ENCODE measurements around the gene DDX10.
"Not testable (repeated sequence)": the region's sequence is repeated elsewhere in the genome, so short reads cannot be mapped to it uniquely, and the experiment has no call there.

The DDX10 gene

GRCh38 chr11:108780119-108780518, 115.2 kb downstream of the DDX10 start:
- no peak for DNase-seq

DNA sequence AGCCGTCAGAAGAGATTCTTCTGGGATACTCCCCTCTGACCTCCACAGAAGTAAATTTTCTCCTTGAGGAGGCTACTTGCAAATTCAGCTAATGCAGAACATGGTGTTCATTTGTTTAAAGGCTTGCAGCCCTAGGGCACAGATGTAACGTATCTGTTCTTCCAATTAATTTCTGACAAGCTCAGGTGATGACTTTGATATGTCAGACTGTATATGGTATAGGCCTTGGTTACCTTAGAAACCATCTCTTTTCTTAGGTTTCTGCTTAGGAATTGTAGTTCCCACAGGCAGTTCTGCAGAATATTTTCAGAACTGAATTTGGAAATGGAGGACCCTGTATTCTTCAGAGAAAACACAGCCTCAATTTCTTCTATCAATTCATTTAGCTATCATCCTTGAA, 117.1 kb downstream of the DDX10 start:
- DNase-seq, result no peak

DNA sequence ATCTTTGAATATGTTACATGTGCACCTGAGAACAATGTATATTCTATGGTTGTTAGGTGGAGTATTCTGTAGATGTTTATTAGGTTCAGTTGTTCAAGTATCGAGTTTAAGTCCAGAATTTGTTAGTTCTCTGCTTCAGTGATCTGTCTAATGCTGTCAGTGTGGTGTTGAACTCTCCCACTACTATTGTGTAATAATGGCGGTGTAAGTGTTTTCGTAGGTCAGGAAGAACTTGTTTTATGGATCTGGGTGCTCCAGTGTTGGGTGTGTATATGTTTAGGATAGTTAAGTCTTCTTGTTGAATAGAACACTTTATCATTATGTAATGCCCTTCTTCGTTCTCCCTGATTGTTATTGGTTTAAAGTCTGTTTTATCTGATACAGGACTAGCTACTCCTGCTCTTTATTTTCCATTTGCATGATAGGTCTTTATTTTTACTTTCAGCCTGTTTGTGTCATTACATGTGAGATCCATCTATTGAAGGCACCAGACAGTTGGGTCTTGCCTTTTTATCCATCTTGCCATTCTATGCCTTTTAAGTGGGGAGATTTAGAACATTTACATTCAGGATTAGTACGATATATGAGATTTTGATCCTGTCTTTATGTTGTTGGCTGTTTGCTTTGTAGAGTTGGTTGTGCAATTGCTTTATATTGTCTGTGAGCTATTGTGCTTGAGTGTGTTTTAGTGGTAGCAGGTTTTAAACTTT, 121.6 kb downstream of the DDX10 start:
- no peak for DNase-seq

- no peak for DNase-seq
These were observed 122.2 kb downstream of the DDX10 start for GRCh38 chr11:108787105-108787504.

- DNase-seq, result no peak
These were observed 123.8 kb downstream of the DDX10 start for GRCh38 chr11:108788565-108789199.

- DNase-seq, result no peak
These were observed 125.8 kb downstream of the DDX10 start for GRCh38 chr11:108790501-108791299.

- no peak for DNase-seq
These were observed 128.3 kb downstream of the DDX10 start for GRCh38 chr11:108793138-108793537.

GRCh38 chr11:108793611-108794010, 128.7 kb downstream of the DDX10 start:
- DNase-seq, result no peak

GRCh38 chr11:108796551-108796950, 131.7 kb downstream of the DDX10 start:
- no peak for DNase-seq

- DNase-seq, result no peak
These were observed 132.8 kb downstream of the DDX10 start for GRCh38 chr11:108797578-108798100.

- DNase-seq, result no peak
These were observed 137.6 kb downstream of the DDX10 start for GRCh38 chr11:108802492-108802891.

DNA sequence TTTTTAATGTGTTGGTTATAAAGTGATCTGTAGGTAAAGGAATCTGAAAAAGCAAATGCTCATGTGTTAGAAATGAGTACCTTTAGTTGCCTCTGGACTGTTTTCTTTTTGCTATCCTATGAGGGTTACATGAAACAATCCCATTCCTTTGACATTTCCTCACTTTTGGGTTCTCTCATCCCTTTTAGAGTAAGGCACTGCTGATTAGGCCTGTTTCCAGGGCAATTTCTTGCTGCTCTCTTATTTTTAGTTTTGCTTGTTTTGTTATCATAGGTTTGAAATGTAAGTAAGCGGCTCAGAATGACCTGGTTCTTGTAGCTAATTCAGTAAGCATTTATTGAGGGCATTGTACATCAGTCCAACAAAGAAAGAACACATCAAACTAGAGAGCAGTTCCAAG, 138.9 kb downstream of the DDX10 start:
- no peak for DNase-seq

DNA sequence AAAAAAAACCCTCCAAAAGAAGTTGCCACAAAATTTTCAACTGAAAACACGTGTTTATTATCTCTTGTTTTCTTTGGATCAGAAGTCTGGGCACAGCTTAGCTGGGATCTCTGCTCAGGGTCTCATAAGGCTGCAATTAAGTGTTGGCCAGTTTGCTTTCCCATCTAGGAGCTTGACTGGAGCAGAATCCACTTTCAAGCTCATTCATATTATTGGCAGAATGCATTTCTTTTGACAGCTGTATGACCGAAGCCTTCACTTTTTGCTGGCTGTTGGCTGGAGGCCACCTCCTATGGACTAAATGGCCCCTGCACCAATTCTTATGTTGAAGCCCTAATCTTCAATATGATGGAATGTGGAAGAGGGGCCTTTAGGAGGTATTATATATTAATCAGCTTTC, 139.6 kb downstream of the DDX10 start:
- no peak for DNase-seq

- no peak for DNase-seq
These were observed 140.2 kb downstream of the DDX10 start for GRCh38 chr11:108805030-108805429.

DNA sequence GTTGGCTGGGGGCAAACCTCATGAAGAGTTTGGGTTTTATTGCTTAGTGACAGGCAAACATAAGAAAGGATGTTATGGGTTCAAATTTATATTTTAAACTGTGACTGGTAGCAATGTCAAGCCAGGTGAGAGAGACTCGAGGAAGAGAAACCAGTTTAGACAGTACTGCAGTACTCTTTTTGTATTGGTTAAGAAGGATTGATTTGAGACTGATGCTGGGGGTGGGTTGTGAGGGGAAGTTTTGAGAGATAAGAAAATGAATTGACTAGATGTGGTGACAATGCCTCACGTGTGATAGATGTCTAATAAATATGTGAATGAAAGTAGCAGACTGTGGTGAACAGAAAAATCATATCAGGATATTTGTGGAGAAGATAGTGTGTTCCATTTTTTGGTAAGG, 142.4 kb downstream of the DDX10 start:
- DNase-seq, result no peak

DNA sequence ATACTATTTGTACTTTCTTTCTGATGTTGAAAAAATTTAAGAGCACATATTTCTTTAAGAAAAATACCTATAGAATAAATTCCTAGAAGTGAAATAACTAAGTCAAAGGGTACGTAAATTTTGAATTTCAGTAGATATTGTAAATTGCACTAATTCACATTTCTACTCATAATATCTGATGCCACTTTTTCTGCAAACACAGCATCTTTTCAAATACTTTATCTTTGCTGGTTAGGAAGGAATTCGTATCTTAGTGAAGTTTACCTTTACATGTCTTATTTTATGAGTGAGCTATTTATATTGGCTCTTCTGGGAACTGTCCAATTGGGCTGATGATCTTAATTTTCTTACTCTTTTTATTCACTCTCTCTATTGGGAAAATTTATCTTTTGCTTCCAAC, 148.2 kb downstream of the DDX10 start:
- no peak for DNase-seq

GRCh38 chr11:108817976-108818375, 153.1 kb downstream of the DDX10 start:
- DNase-seq, result no peak

DNA sequence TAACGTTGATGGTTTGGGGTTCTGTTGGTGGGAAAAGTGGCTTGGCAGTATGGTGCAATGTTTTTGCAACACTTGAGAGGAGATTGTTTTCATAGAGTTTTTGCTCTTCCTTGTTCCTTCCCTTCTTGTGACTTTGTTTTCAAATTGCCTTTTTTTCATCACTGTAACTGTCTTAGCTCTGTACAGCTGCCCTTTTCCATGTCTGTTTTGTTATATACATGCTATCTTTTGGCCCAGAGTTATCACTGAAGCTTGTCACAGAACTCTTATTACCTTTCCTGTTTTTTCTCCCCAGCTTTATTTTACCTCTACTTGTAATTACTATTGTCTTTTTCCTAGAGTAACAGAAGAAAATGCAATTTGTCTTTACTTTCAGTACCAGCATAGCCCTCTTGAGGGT, 154.1 kb downstream of the DDX10 start:
- no peak for DNase-seq

GRCh38 chr11:108819957-108820356, 155.1 kb downstream of the DDX10 start:
- no peak for DNase-seq

- not testable (repeated sequence) for DNase-seq
These were observed 159.1 kb downstream of the DDX10 start for GRCh38 chr11:108823960-108824359.

DNA sequence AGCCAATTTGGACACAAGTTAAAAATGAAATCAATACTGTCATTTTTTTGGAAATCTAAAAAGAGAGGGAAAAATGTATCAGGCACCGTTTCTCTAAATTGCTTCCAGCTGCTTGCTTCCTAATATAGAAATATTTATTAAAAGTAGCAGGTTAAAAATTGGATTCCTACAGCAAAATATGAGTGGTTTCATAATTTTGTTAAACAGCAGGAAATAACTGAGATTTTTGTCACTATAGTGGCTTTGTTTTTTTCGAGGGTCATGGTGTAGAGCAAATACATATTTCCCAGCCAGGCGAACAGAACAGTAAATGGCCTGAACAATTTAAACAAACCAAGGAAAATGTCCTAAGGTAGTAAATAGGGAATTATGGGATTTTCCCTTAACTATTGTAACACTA, 159.7 kb downstream of the DDX10 start:
- DNase-seq, result no peak

- no peak for DNase-seq
These were observed 160.5 kb downstream of the DDX10 start for GRCh38 chr11:108825381-108825780.

DNA sequence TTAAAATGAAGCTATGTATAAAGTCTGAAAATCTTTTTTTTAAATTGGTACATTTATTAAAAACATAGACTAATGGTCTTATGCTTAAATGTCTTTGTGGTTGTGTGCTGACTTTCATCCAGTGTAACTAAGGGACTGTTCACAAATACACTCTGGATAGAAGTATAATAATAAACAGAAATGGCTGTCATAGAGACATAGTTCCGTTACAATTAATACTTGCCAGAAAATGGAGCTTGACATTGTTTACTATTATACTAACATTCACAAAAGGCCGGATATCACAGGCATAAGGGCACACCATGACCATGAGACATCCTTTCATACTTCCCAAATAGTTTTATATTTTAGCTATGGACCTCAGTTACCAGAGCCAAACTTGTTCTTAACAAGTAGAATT, 161.3 kb downstream of the DDX10 start:
- no peak for DNase-seq

DNA sequence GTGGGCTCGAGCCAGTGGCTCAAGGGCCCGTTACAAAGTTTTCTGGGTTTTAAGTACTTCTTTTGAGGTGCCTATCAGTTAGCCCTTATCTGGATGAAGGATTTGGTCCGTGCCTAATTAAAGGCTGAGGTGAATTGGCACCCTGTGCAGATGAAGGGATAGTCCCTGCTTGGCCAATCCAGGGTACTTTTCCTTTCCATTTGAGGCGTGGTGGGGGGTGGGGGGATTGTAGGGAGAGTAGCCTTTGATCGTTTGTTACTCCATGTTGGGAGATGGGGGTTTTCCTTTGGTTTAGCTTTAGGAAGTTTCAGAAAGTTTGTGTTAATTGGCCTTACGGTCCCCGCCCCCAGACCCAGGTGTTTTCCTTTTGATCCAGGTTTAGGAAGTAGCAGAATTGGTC, 170.8 kb downstream of the DDX10 start:
- DNase-seq, result no peak
